RWPE2 (cell line): Measurements from ENCODE around the gene MPI.

Experiments used
- ATAC-seq: fragments of 200-7000 bp; cut with Tn5 transposase; 3 replicates; pipeline ENCODE4 v1.9.1; 2021; ENCODE audit warnings: low read depth
- DNase-seq: peaks from one replicate; pipeline ENCODE4 v3.0.0-alpha.2; 2020; ENCODE audit warnings: low spot score
- H3K27ac ChIP-seq: fragments of 450-650 bp; 2 replicates; pipeline ENCODE4 v1.5.1; 2017; ENCODE audit warnings: mild to moderate bottlenecking; ENCODE audit not compliant: poor library complexity, severe bottlenecking
- H3K27me3 ChIP-seq: fragments of 250-450 bp; sonication (Bioruptor Pico); 2 replicates; pipeline ENCODE4 v1.5.1; 2021; ENCODE audit warnings: mild to moderate bottlenecking, moderate library complexity; ENCODE audit not compliant: insufficient read depth, poor library complexity, severe bottlenecking
- H3K36me3 ChIP-seq: fragments of 250-450 bp; sonication (Bioruptor Pico); 2 replicates; pipeline ENCODE4 v1.5.1; 2020; ENCODE audit warnings: low read depth, mild to moderate bottlenecking, moderate library complexity
- H3K4me1 ChIP-seq: fragments of 250-450 bp; sonication (Bioruptor Pico); 2 replicates; pipeline ENCODE4 v1.5.1; 2021; ENCODE audit warnings: mild to moderate bottlenecking, moderate library complexity; ENCODE audit not compliant: insufficient read depth, poor library complexity, severe bottlenecking
- H3K4me3 ChIP-seq: fragments of 250-450 bp; sonication (Bioruptor Pico); 2 replicates; pipeline ENCODE4 v1.5.1; 2021; ENCODE audit warnings: mild to moderate bottlenecking, moderate library complexity; ENCODE audit not compliant: severe bottlenecking
- H3K9me3 ChIP-seq: fragments of 250-450 bp; sonication (Bioruptor Pico); 2 replicates; pipeline ENCODE4 v1.5.1; 2021; ENCODE audit warnings: mild to moderate bottlenecking, moderate library complexity; ENCODE audit not compliant: severe bottlenecking
- TF ChIP-seq, protein P1 (sequence below): fragments of 450-650 bp; IDR thresholded peaks from one replicate; pipeline ENCODE4 v1.5.1; 2017; ENCODE audit warnings: mild to moderate bottlenecking, moderate library complexity; ENCODE audit not compliant: poor library complexity, severe bottlenecking

The MPI gene

DNA sequence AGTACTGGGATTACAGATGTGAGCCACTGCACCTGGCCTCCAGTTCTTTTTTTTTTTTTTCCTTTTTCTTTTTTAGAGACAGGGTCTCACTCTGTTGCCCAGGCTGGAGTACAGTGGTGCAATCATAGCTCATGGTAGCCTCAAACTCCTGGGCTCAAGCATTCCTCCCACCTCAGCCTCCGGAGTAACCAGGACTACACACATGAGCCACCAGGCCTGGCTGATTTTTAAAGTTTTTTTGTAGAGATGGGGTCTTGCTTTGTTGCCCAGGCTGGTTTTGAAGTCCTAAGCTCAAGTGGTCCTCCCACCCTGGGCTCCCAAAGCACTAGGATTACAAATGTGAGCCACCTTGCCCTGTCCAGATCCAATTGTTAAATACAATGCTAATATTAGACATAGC, 33.3 kb upstream of the MPI start:
- H3K4me1 ChIP-seq, result no peaks in the 10 kb centered on the region
- no peaks in the 10 kb centered on the region for H3K27me3 ChIP-seq
- no peak overlapping the region for H3K27ac ChIP-seq
- DNase-seq (no peak), ATAC-seq (no peak)
- no peaks in the 10 kb centered on the region for H3K9me3 ChIP-seq
- H3K36me3 ChIP-seq, result peaks cover 37% of the 10 kb centered on the region
- H3K4me3 ChIP-seq, result no peak overlapping the region
- TF ChIP-seq, protein P1, sequence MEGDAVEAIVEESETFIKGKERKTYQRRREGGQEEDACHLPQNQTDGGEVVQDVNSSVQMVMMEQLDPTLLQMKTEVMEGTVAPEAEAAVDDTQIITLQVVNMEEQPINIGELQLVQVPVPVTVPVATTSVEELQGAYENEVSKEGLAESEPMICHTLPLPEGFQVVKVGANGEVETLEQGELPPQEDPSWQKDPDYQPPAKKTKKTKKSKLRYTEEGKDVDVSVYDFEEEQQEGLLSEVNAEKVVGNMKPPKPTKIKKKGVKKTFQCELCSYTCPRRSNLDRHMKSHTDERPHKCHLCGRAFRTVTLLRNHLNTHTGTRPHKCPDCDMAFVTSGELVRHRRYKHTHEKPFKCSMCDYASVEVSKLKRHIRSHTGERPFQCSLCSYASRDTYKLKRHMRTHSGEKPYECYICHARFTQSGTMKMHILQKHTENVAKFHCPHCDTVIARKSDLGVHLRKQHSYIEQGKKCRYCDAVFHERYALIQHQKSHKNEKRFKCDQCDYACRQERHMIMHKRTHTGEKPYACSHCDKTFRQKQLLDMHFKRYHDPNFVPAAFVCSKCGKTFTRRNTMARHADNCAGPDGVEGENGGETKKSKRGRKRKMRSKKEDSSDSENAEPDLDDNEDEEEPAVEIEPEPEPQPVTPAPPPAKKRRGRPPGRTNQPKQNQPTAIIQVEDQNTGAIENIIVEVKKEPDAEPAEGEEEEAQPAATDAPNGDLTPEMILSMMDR, result no peak

DNA sequence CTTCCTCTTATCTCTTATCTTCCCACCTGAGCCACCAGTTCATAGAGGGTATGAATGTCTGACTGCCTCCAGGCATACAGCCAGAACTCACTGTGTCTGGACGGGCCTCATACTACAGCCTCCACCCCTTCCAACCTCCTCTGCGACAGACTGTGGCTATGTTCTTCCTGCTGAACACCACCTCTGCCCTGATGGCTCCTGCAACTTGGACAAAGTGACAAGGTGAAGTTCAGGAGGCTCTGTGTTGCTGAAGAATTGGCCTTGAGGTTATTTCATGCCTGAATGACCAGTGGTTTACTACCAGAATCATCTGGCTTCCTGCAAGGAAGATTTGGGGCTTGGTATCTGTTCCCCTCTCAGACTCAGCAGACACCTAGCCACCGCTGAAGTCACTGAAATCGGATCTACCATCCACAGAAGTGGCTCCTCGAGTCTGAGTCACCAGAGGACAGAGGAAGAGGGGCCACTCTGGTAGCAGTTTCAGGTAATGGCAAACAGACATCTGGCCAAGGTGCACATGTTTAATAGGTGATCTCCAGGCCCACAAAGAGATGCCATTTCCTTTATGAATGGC, 32.7 kb upstream of the MPI start:
- no peak overlapping the region for H3K27ac ChIP-seq
- H3K9me3 ChIP-seq, result no peaks in the 10 kb centered on the region
- TF ChIP-seq, protein P1, result no peak
- ATAC-seq, result no peak; the same call in 2 of the 3 replicates
- no peaks in the 10 kb centered on the region for H3K4me1 ChIP-seq
- H3K4me3 ChIP-seq, result no peak overlapping the region
- no peaks in the 10 kb centered on the region for H3K27me3 ChIP-seq
- no peak for DNase-seq
- H3K36me3 ChIP-seq, result peaks cover 31% of the 10 kb centered on the region

DNA sequence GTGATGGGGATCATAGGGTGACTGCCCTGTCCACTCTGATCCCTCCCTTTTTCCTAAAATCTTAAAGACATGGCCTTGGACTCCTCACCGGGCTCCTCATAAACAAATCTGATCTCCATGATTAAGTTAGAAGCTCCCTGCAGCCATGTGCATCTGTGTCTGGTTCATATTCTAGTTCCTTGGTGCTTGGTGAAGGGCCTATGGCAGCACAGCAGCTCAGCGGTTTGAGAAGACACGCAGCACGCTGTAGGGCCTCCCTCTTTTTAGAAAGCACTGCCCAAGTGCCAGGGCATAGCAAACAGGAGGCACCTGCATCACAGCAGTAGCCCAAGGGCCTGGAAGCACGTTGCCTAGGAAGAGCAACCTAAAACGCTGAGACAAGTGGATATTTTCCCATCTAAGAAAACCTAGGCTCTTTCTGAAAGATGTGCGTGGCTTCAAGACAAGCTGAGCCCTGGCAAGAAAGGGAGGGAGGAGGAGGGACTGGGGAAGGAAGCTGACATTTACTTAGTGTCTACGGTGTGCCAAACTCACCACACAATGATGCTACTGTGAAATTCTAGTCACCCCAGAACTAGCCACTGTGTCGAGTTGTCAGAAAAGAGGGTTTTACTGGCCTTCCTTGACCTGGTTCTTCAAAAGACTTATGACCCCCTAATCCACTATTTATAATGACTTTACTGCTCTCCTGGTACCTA, 32.0 kb upstream of the MPI start:
- Histone ChIP-seq H3K4me3 (no peak overlapping the region), H3K9me3 (no peaks in the 10 kb centered on the region)
- TF ChIP-seq, protein P1, result no peak

DNA sequence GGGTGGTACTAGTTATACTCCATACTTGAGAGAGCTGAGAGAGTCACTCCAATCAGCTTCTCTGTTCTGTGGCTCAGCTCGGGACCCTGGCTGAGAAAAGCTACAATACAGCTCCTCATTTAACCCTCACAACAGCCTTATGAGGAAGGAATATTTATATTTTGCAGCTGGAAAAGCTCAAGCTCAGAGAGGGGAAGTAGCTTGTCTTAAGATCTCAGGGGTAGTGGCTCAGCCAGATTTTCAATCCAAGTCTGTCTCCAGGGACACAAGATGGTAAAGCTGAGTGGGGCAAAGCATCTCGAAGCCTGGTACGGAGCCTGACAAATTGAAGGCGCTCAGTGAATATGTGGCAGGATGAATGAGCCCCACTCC, 31.5 kb upstream of the MPI start:
- H3K4me1 ChIP-seq, result peaks cover 5% of the 10 kb centered on the region

More for the DNA sequence above, 32.0 kb upstream of the MPI start:
- H3K27ac ChIP-seq, result no peak overlapping the region
- no peaks in the 10 kb centered on the region for H3K27me3 ChIP-seq
- H3K36me3 ChIP-seq, result peaks cover 25% of the 10 kb centered on the region
- no peaks in the 10 kb centered on the region for H3K4me1 ChIP-seq
- DNase-seq (peak; percentile 42), ATAC-seq (no peak)

More for the DNA sequence above, 31.5 kb upstream of the MPI start:
- no peak overlapping the region for H3K27ac ChIP-seq
- no peak overlapping the region for H3K4me3 ChIP-seq
- DNase-seq (no peak), ATAC-seq (no peak)
- H3K27me3 ChIP-seq, result no peaks in the 10 kb centered on the region
- H3K9me3 ChIP-seq, result no peaks in the 10 kb centered on the region
- H3K36me3 ChIP-seq, result peaks cover 19% of the 10 kb centered on the region
- TF ChIP-seq, protein P1, result no peak
